Testis (tissue), 3 donors: ENCODE data around the gene CASP2. TPM values are rescaled to one million over a fixed set of nuclear protein-coding genes. Genes with fewer than 3 reads are reported as not detected.

ENCODE experiments used
- DNase-seq: peaks from one replicate; pipeline ENCODE4 v3.0.0-alpha.2; 2019
- H3K27ac ChIP-seq, 2 donors: fragments of 200-600 bp; sonication (generic); one replicate each; pipeline ENCODE4 v1.5.1; 2019
- H3K27me3 ChIP-seq: fragments of 200-600 bp; sonication (generic); one replicate; pipeline ENCODE4 v1.5.1; 2019
- H3K36me3 ChIP-seq: fragments of 200-600 bp; sonication (generic); one replicate; pipeline ENCODE4 v1.5.1; 2017; ENCODE audit warnings: low read depth; ENCODE audit errors: missing control alignments
- H3K4me1 ChIP-seq: fragments of 200-600 bp; sonication (generic); one replicate; pipeline ENCODE4 v1.5.1; 2019
- H3K4me3 ChIP-seq, 2 donors: fragments of 200-600 bp; sonication (generic); one replicate each; pipeline ENCODE4 v1.5.1; 2017 to 2019
- H3K9me3 ChIP-seq: fragments of 200-600 bp; sonication (generic); one replicate; pipeline ENCODE4 v1.5.1; 2017
- CTCF ChIP-seq, 3 experiments: fragments of 450-650 bp in 2 of 3; fragments of 200-600 bp in 1 of 3; sonication (generic) in 1 of 3; IDR thresholded peaks; one replicate each; pipeline ENCODE4 v1.5.1; 2016 to 2019; ENCODE audit warnings: antibody characterized with exemption in 3 of 3, mild to moderate bottlenecking in 2 of 3, moderate library complexity in 1 of 3
- POLR2A ChIP-seq: fragments of 450-650 bp; IDR thresholded peaks from one replicate; pipeline ENCODE4 v1.6.1; 2017; ENCODE audit warnings: antibody characterized with exemption, mild to moderate bottlenecking, moderate library complexity
- WGBS, 2 donors: methylation state at CpG; one replicate each; pipeline ENCODE4 v1.1.5; 2018; 5-methylcytosine and 5-hydroxymethylcytosine counted together
- intact Hi-C: fragments of 100-400 bp; cut with DNase I; formaldehyde crosslinking; loops from one replicate; pipeline ENCODE4 v1.15.1; 2023; ENCODE audit warnings: low total_unique reads
- polyA plus RNA-seq: library from polyadenylated mRNA; stranded (reverse); fragments of 350-450 nt; fragmentation: Illumina TruSeq; extraction: RNeasy Lipid Tissue Mini Kit (QIAGEN cat#74804); gene quantifications from one replicate; pipeline ENCODE4 v1.2.3, GENCODE V29; 2014; ENCODE audit warnings: low read depth, low replicate concordance; ENCODE audit not compliant: insufficient read depth
- total RNA-seq, 2 donors: library from RNA; depleted of rRNA; stranded (reverse); fragments of >200 nt; gene quantifications; one replicate each; pipeline ENCODE4 v1.2.3, GENCODE V29; 2016

Gene CASP2
- total and polyA plus RNA-seq, 3 donors from 2014 or later, result 20.7 to 26.5 (median 23.6) TPM

GRCh38 chr7:143248761-143249354 lies 39.3 kb upstream of the CASP2 start:
- no peak overlapping the region for H3K27ac ChIP-seq
- no peak for TF ChIP-seq POLR2A
- no peak for TF ChIP-seq CTCF (IDR thresholded peaks at IDR 0.05)
- WGBS, 2 donors, result 86 to 94% methylated on average over 2 of the region's 2 CpGs
- H3K4me3 ChIP-seq, result no peak overlapping the region
- no peaks in the 10 kb centered on the region for H3K27me3 ChIP-seq
- no peaks in the 10 kb centered on the region for H3K4me1 ChIP-seq
- no peaks in the 10 kb centered on the region for H3K9me3 ChIP-seq
- H3K36me3 ChIP-seq, result no peaks in the 10 kb centered on the region
- intact Hi-C loops, result no loop called here
- no peak for DNase-seq

GRCh38 chr7:143250199-143250598 lies 38.0 kb upstream of the CASP2 start:
- TF ChIP-seq POLR2A (no peak), CTCF (IDR thresholded peaks at IDR 0.05) (no peak)

GRCh38 chr7:143250822-143251221 lies 37.3 kb upstream of the CASP2 start:
- 84 to 85% methylated on average over 1 of the region's 1 CpG for WGBS, 2 donors
- no peak overlapping the region for H3K27ac ChIP-seq

More at GRCh38 chr7:143250199-143250598, 38.0 kb upstream of the CASP2 start:
- DNase-seq, result no peak
- Histone ChIP-seq H3K9me3 (no peaks in the 10 kb centered on the region), H3K27ac (no peak overlapping the region), H3K27me3 (no peaks in the 10 kb centered on the region), H3K4me3 (no peak overlapping the region), H3K4me1 (no peaks in the 10 kb centered on the region), H3K36me3 (no peaks in the 10 kb centered on the region)
- intact Hi-C loops, result no loop called here

GRCh38 chr7:143252006-143252405 lies 36.1 kb upstream of the CASP2 start:
- Histone ChIP-seq H3K27me3 (no peaks in the 10 kb centered on the region), H3K4me3 (no peak overlapping the region), H3K9me3 (no peaks in the 10 kb centered on the region), H3K27ac (no peak overlapping the region), H3K4me1 (no peaks in the 10 kb centered on the region), H3K36me3 (no peaks in the 10 kb centered on the region)
- TF ChIP-seq CTCF (IDR thresholded peaks at IDR 0.05), result no peak
- no peak for TF ChIP-seq POLR2A
- WGBS, 2 donors, result 89 to 97% methylated on average over 2 of the region's 2 CpGs
- intact Hi-C loops, result no loop called here
- DNase-seq, result no peak

More at GRCh38 chr7:143250822-143251221, 37.3 kb upstream of the CASP2 start:
- DNase-seq, result no peak
- no peaks in the 10 kb centered on the region for H3K27me3 ChIP-seq
- intact Hi-C loops, result no loop called here
- no peaks in the 10 kb centered on the region for H3K9me3 ChIP-seq
- TF ChIP-seq CTCF (IDR thresholded peaks at IDR 0.05) (no peak), POLR2A (no peak)
- H3K36me3 ChIP-seq, result no peaks in the 10 kb centered on the region
- H3K4me3 ChIP-seq, result no peak overlapping the region
- no peaks in the 10 kb centered on the region for H3K4me1 ChIP-seq

- no peaks in the 10 kb centered on the region for H3K9me3 ChIP-seq
- no peaks in the 10 kb centered on the region for H3K4me1 ChIP-seq
- H3K36me3 ChIP-seq, result no peaks in the 10 kb centered on the region
- no peak overlapping the region for H3K4me3 ChIP-seq
- no peak for DNase-seq
- 73 to 79% methylated on average over 3 of the region's 3 CpGs for WGBS, 2 donors
- no peaks in the 10 kb centered on the region for H3K27me3 ChIP-seq
- intact Hi-C loops, result no loop called here
- TF ChIP-seq CTCF (IDR thresholded peaks at IDR 0.05), result no peak
- no peak for TF ChIP-seq POLR2A
- H3K27ac ChIP-seq, result no peak overlapping the region
Observed at GRCh38 chr7:143255564-143255963, 32.6 kb upstream of the CASP2 start.
